ENCODE measurements around the gene CCDC191. TPM values are rescaled to one million over a fixed set of nuclear protein-coding genes. Genes with fewer than 3 reads are reported as not detected.

Gene CCDC191
- total and polyA plus RNA-seq, 9 donors = 3.1 to 15.0 (median 5.3) TPM

DNA sequence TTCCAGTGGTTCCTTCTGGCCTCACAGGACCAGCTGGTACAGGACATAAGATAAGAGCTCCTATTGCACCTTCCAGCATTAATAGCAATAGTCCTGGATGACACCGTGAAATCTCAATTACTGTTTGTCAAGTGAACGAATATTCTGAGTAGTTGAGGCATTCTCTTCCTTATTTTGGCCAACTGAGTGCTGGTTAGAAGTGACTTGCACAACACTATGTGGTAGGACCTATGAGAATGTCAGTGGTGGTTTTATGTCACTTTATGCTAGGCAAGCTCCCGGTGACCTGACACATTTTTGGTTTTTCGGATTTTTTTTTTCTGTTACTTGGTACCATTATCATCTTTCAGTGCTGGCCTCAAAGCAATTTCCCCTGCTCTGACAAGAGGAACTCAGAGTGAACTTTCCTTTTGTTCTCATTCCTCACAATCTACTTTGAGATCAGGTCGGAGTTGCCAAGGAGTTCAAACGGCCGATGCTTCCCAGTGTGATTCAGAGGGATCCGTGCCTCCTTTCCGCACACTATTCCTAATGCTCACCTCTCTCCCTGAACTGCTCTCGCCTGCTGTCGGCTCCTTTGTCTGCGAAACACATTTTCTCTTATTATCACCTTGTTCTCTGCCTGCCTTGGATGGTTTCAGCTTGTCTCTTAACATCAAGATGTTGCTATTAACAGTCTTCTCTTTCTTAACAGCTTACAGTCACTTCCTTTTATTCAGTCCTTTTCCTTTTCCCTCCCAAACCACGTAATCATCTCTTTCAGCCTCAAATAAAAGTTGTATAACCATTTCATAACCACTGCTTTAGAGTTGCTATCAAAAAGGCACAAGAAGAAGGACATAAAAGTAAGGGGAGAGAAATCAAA lies 36.1 kb upstream of the CCDC191 start:
- intact Hi-C loops (cut with DNase I) = no loop called here
- Histone ChIP-seq H3K4me1 (ENCODE audit: insufficient read depth) (no peaks in the 10 kb centered on the region), H3K36me3 (no peaks in the 10 kb centered on the region), H3K4me3 (no peak overlapping the region), H3K9me3 (no peaks in the 10 kb centered on the region), H3K27ac (no peak overlapping the region), H3K27me3 (no peaks in the 10 kb centered on the region)
- WGBS, 3 donors = 48 to 51% (median 50%) methylated on average over 13 of the region's 13 CpGs
- TF ChIP-seq, protein P1, sequence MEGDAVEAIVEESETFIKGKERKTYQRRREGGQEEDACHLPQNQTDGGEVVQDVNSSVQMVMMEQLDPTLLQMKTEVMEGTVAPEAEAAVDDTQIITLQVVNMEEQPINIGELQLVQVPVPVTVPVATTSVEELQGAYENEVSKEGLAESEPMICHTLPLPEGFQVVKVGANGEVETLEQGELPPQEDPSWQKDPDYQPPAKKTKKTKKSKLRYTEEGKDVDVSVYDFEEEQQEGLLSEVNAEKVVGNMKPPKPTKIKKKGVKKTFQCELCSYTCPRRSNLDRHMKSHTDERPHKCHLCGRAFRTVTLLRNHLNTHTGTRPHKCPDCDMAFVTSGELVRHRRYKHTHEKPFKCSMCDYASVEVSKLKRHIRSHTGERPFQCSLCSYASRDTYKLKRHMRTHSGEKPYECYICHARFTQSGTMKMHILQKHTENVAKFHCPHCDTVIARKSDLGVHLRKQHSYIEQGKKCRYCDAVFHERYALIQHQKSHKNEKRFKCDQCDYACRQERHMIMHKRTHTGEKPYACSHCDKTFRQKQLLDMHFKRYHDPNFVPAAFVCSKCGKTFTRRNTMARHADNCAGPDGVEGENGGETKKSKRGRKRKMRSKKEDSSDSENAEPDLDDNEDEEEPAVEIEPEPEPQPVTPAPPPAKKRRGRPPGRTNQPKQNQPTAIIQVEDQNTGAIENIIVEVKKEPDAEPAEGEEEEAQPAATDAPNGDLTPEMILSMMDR (IDR thresholded peaks at IDR 0.05) = no peak
- no peak for TF ChIP-seq POLR2A (IDR thresholded peaks at IDR 0.05)
- TF ChIP-seq EP300 (IDR thresholded peaks at IDR 0.05) = no peak
- DNase-seq = no peak

DNA sequence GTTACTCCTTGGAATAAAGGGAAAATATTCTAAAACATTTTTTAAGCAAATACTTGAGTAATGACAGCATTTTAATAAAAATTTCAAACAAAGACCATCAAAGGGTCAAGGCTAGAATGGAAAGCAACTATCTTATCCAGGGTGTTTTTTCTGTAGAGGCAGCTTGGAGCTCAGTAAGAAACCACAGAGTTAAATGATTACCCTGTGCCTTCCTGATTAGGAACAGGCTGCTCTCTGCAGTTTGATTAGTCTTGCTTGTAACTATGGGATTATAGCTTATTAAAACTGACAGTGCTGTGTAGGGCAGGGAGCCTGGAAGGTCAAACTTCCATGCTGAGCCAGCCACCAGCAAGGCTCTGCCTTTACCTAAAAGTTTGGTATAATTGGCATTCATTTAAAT lies 33.3 kb upstream of the CCDC191 start:
- Histone ChIP-seq H3K27me3 (no peaks in the 10 kb centered on the region), H3K36me3 (no peaks in the 10 kb centered on the region), H3K9me3 (no peaks in the 10 kb centered on the region), H3K4me3 (no peak overlapping the region), H3K27ac (no peak overlapping the region), H3K4me1 (ENCODE audit: insufficient read depth) (no peaks in the 10 kb centered on the region)
- intact Hi-C loops (cut with DNase I) = no loop called here
- TF ChIP-seq, protein P1 (IDR thresholded peaks at IDR 0.05) = no peak
- TF ChIP-seq POLR2A (IDR thresholded peaks at IDR 0.05) (no peak), EP300 (IDR thresholded peaks at IDR 0.05) (no peak)
- no peak for DNase-seq

DNA sequence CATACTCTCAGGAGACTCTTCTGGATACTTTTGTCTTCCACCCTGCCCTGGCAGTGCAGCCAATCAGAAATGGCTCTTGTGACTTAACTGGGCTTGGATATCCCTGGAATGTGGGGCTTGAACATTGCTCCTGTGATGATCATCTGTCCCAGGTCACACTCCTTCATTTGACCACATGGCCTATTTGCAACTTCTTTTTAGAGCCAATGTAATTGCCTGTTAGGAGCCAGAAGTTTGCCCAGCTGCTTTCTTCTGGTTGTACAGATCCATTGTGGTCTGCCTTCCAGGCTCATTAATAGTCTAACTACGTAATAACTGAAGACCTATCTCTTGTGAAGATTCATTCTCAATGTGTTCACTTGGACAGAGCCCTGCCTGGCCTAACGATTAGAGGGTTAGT lies 30.0 kb upstream of the CCDC191 start:
- intact Hi-C loops (cut with DNase I) = no loop called here
- TF ChIP-seq EP300 (IDR thresholded peaks at IDR 0.05) (no peak), POLR2A (IDR thresholded peaks at IDR 0.05) (no peak)
- TF ChIP-seq, protein P1 (IDR thresholded peaks at IDR 0.05) = no peak
- H3K27ac ChIP-seq = no peak overlapping the region
- WGBS, 3 donors = 91 to 97% (median 95%) methylated on average over 2 of the region's 2 CpGs
- H3K4me1 ChIP-seq (ENCODE audit: insufficient read depth) = no peaks in the 10 kb centered on the region
- no peaks in the 10 kb centered on the region for H3K9me3 ChIP-seq
- no peaks in the 10 kb centered on the region for H3K36me3 ChIP-seq
- DNase-seq = no peak
- no peak overlapping the region for H3K4me3 ChIP-seq
- H3K27me3 ChIP-seq = no peaks in the 10 kb centered on the region

DNA sequence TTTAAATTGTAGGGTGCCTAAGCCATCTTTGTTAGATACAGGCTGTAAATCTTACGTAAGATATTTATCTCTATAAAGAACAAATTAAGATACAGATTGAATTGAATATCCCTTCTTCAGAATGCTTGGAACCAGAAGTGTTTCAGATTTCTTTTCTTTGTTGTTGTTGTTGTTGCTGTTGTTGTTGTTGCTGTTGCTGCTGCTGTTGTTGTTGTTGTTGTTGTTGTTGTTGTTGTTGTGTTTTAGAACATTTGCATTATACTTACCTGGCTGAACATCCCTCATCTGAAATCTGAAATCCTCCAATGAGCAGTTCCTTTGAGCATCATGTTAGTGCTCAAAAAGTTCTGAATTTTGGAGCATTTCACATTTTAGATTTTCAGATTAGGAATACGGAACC lies 26.8 kb upstream of the CCDC191 start:
- Histone ChIP-seq H3K36me3 (no peaks in the 10 kb centered on the region), H3K27me3 (no peaks in the 10 kb centered on the region), H3K4me3 (no peak overlapping the region), H3K4me1 (ENCODE audit: insufficient read depth) (no peaks in the 10 kb centered on the region), H3K9me3 (no peaks in the 10 kb centered on the region), H3K27ac (no peak overlapping the region)
- 97 to 99% (median 98%) methylated on average over 2 of the region's 2 CpGs for WGBS, 3 donors
- TF ChIP-seq POLR2A (IDR thresholded peaks at IDR 0.05) = no peak
- TF ChIP-seq, protein P1 (IDR thresholded peaks at IDR 0.05) = no peak
- TF ChIP-seq EP300 (IDR thresholded peaks at IDR 0.05) = no peak
- intact Hi-C loops (cut with DNase I) = no loop called here
- no peak for DNase-seq
